Measurements from ENCODE around the gene GSTM2.

DNA sequence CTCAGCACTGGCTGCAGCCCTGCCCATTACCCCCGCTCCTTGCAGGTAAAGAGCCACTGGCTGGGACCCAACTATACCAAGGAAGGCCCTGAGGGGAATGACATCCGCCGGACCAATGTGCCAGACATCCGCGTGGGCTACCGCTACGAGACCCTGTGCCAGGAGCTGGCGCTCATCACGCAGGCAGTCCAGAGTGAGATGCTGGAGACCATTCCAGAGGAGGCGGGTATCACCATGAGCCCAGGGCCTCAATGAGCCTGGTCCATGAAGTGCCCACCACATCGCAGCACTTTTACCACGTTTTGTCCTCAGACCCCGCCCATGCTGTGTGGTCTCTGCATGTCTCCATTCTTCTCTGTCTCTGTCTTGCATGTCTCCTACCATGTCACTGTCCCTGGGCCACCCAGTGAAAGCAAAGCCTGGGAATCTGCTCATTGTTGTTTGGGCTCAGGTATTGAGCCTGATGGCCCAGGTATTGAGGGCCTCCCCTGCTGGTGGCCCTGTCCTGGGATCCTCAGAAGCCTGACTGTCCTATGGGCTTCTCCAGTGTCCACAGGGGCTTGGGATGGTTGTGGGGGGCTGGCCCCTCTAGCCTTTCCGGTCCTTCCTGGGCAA, 36.9 kb upstream of the GSTM2 start:
- TF ChIP-seq, protein P1, sequence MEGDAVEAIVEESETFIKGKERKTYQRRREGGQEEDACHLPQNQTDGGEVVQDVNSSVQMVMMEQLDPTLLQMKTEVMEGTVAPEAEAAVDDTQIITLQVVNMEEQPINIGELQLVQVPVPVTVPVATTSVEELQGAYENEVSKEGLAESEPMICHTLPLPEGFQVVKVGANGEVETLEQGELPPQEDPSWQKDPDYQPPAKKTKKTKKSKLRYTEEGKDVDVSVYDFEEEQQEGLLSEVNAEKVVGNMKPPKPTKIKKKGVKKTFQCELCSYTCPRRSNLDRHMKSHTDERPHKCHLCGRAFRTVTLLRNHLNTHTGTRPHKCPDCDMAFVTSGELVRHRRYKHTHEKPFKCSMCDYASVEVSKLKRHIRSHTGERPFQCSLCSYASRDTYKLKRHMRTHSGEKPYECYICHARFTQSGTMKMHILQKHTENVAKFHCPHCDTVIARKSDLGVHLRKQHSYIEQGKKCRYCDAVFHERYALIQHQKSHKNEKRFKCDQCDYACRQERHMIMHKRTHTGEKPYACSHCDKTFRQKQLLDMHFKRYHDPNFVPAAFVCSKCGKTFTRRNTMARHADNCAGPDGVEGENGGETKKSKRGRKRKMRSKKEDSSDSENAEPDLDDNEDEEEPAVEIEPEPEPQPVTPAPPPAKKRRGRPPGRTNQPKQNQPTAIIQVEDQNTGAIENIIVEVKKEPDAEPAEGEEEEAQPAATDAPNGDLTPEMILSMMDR (conservative IDR thresholded peaks at IDR 0.05; ENCODE audit: low read depth, low read length) = no peak
- TF ChIP-seq, protein P2, sequence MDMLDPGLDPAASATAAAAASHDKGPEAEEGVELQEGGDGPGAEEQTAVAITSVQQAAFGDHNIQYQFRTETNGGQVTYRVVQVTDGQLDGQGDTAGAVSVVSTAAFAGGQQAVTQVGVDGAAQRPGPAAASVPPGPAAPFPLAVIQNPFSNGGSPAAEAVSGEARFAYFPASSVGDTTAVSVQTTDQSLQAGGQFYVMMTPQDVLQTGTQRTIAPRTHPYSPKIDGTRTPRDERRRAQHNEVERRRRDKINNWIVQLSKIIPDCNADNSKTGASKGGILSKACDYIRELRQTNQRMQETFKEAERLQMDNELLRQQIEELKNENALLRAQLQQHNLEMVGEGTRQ (IDR thresholded peaks at IDR 0.05; ENCODE audit: low read depth, low read length) = no peak
- TF ChIP-seq CEBPB (IDR thresholded peaks at IDR 0.05; ENCODE audit: low read depth, low read length) (no peak), SMC3 (IDR thresholded peaks at IDR 0.05; ENCODE audit: low read depth, low read length) (no peak)
